Measurements from ENCODE around the gene RNF149. TPM values are rescaled to one million over a fixed set of nuclear protein-coding genes. Genes with fewer than 3 reads are reported as not detected.

RNF149 gene
- total and polyA plus RNA-seq, 12 donors = 31.5 to 98.4 (median 51.7) TPM

GRCh38 chr2:101265893-101266499, 42.5 kb downstream of the RNF149 start:
- TF ChIP-seq CTCF (IDR thresholded peaks at IDR 0.05) (no peak), POLR2A (IDR thresholded peaks at IDR 0.05) (no peak)
- Histone ChIP-seq H3K36me3 (replicated peaks in 1 of 2) (peaks cover 0 to 77% of the 10 kb centered on the region in 2 donors), H3K27me3 (no peaks in the 10 kb centered on the region), H3K27ac (no peak overlapping the region), H3K4me3 (no peak overlapping the region), H3K4me1 (replicated peaks in 1 of 2) (peaks cover 0 to 3% of the 10 kb centered on the region in 2 donors), H3K9me3 (replicated peaks in 1 of 3) (no peaks in the 10 kb centered on the region)
- intact Hi-C loops (cut with DNase I) = no loop called here
- no peak for DNase-seq
- 81 to 84% (median 83%) methylated on average over 11 of the region's 11 CpGs for WGBS, 4 donors

- Histone ChIP-seq H3K36me3 (replicated peaks in 1 of 2) (peaks cover 0 to 66% of the 10 kb centered on the region in 2 donors), H3K4me3 (no peak overlapping the region), H3K9me3 (replicated peaks in 1 of 3) (no peaks in the 10 kb centered on the region), H3K4me1 (replicated peaks in 1 of 2) (peaks cover 0 to 16% of the 10 kb centered on the region in 2 donors), H3K27ac (no peak overlapping the region), H3K27me3 (no peaks in the 10 kb centered on the region)
- no peak for DNase-seq
- WGBS, 4 donors = 86 to 92% (median 89%) methylated on average over 13 of the region's 13 CpGs
- TF ChIP-seq POLR2A (IDR thresholded peaks at IDR 0.05) (no peak), CTCF (IDR thresholded peaks at IDR 0.05) (no peak)
- intact Hi-C loops (cut with DNase I) = no loop called here
Observed at GRCh38 chr2:101264360-101264939, 44.1 kb downstream of the RNF149 start.

- Histone ChIP-seq H3K36me3 (replicated peaks in 1 of 2) (peaks cover 0 to 68% of the 10 kb centered on the region in 2 donors), H3K27me3 (no peaks in the 10 kb centered on the region), H3K27ac (no peak overlapping the region), H3K4me3 (no peak overlapping the region), H3K4me1 (replicated peaks in 1 of 2) (peaks cover 0 to 16% of the 10 kb centered on the region in 2 donors), H3K9me3 (replicated peaks in 1 of 3) (no peaks in the 10 kb centered on the region)
- no peak for DNase-seq
- no peak for TF ChIP-seq POLR2A (IDR thresholded peaks at IDR 0.05)
- no peak for TF ChIP-seq CTCF (IDR thresholded peaks at IDR 0.05)
- intact Hi-C loops (cut with DNase I) = no loop called here
- 88 to 97% (median 88%) methylated on average over 1 of the region's 1 CpG for WGBS, 4 donors
Observed at GRCh38 chr2:101263377-101263800, 45.1 kb downstream of the RNF149 start.

- Histone ChIP-seq H3K36me3 (replicated peaks in 1 of 2) (peaks cover 0 to 60% of the 10 kb centered on the region in 2 donors), H3K27ac (no peak overlapping the region), H3K4me3 (no peak overlapping the region), H3K27me3 (no peaks in the 10 kb centered on the region), H3K4me1 (replicated peaks in 1 of 2) (peaks cover 0 to 16% of the 10 kb centered on the region in 2 donors), H3K9me3 (replicated peaks in 1 of 3) (no peaks in the 10 kb centered on the region)
- intact Hi-C loops (cut with DNase I) = no loop called here
- no peak for DNase-seq
- WGBS, 4 donors = 77 to 95% (median 94%) methylated on average over 4 of the region's 4 CpGs
- no peak for TF ChIP-seq CTCF (IDR thresholded peaks at IDR 0.05)
- no peak for TF ChIP-seq POLR2A (IDR thresholded peaks at IDR 0.05)
Observed at GRCh38 chr2:101262142-101262541, 46.4 kb downstream of the RNF149 start.

All from adrenal gland (tissue), 12 donors.